Measurements from ENCODE around the gene THEM4. TPM values are rescaled to one million over a fixed set of nuclear protein-coding genes. Genes with fewer than 3 reads are reported as not detected.
"Not testable (repeated sequence)": the region's sequence is repeated elsewhere in the genome, so short reads cannot be mapped to it uniquely, and the experiment has no call there.

The THEM4 gene
- total and polyA plus RNA-seq, 3 donors from 2014 or later: 33.5 to 42.0 (median 35.0) TPM

GRCh38 chr1:151908228-151908691 is 1.1 kb downstream of the THEM4 start:
- Histone ChIP-seq H3K27me3 (no peaks in the 10 kb centered on the region), H3K36me3 (ENCODE audit: low read depth, missing control alignments) (no peaks in the 10 kb centered on the region), H3K27ac (peak overlapping the region; percentile 79 to 89), H3K4me3 (peak overlapping the region in 1 of 2 donors; percentile 84), H3K9me3 (no peaks in the 10 kb centered on the region), H3K4me1 (peaks cover 11% of the 10 kb centered on the region)
- 54 to 64% methylated on average over 10 of the region's 10 CpGs for WGBS, 2 donors
- intact Hi-C loops (cut with DNase I; ENCODE audit: low total_unique reads): no loop called here
- no peak for TF ChIP-seq POLR2A (IDR thresholded peaks at IDR 0.05)
- no peak for TF ChIP-seq CTCF (IDR thresholded peaks at IDR 0.05)
- DNase-seq: peak; percentile 67

GRCh38 chr1:151907363-151908139 is 1.8 kb downstream of the THEM4 start:
- Histone ChIP-seq H3K27me3 (no peaks in the 10 kb centered on the region), H3K36me3 (ENCODE audit: low read depth, missing control alignments) (no peaks in the 10 kb centered on the region), H3K9me3 (no peaks in the 10 kb centered on the region), H3K4me1 (peaks cover 11% of the 10 kb centered on the region), H3K27ac (no peak overlapping the region), H3K4me3 (no peak overlapping the region)
- TF ChIP-seq POLR2A (IDR thresholded peaks at IDR 0.05) (no peak), CTCF (IDR thresholded peaks at IDR 0.05) (no peak)
- no peak for DNase-seq
- 87 to 88% methylated on average over 9 of the region's 9 CpGs for WGBS, 2 donors
- intact Hi-C loops (cut with DNase I; ENCODE audit: low total_unique reads): no loop called here

- H3K4me3 ChIP-seq; H3K27me3 ChIP-seq; DNase-seq; H3K9me3 ChIP-seq; H3K36me3 ChIP-seq (ENCODE audit: low read depth, missing control alignments); intact Hi-C loops (cut with DNase I; ENCODE audit: low total_unique reads): not testable (repeated sequence)
- Histone ChIP-seq H3K27ac (peak overlapping the region in 1 of 2 donors; percentile 59), H3K4me1 (peaks cover 11% of the 10 kb centered on the region)
- WGBS, 2 donors: 88% methylated on average over 10 of the region's 14 CpGs; no CpG with 5 or more reads in 1 of the 2 donors
Measured at GRCh38 chr1:151906324-151906645, 3.0 kb downstream of the THEM4 start.

GRCh38 chr1:151905443-151906323 is 3.6 kb downstream of the THEM4 start:
- H3K9me3 ChIP-seq; H3K36me3 ChIP-seq (ENCODE audit: low read depth, missing control alignments); H3K4me3 ChIP-seq; DNase-seq; intact Hi-C loops (cut with DNase I; ENCODE audit: low total_unique reads); H3K27me3 ChIP-seq: not testable (repeated sequence)
- Histone ChIP-seq H3K27ac (peak overlapping the region; percentile 54 to 59), H3K4me1 (peaks cover 11% of the 10 kb centered on the region)
- WGBS, 2 donors: 73 to 74% methylated on average over 6 to 22 of the region's 22 CpGs

- peaks cover 11% of the 10 kb centered on the region for H3K4me1 ChIP-seq
- H3K27ac ChIP-seq: peak overlapping the region in 1 of 2 donors; percentile 54
- intact Hi-C loops (cut with DNase I; ENCODE audit: low total_unique reads): no loop called here
- H3K4me3 ChIP-seq: no peak overlapping the region
- H3K36me3 ChIP-seq (ENCODE audit: low read depth, missing control alignments): no peaks in the 10 kb centered on the region
- WGBS, 2 donors: 48 to 62% methylated on average over 2 of the region's 2 CpGs
- TF ChIP-seq POLR2A (IDR thresholded peaks at IDR 0.05) (no peak), CTCF (IDR thresholded peaks at IDR 0.05) (no peak)
- no peaks in the 10 kb centered on the region for H3K9me3 ChIP-seq
- DNase-seq: no peak
- no peaks in the 10 kb centered on the region for H3K27me3 ChIP-seq
Measured at GRCh38 chr1:151905070-151905442, 4.3 kb downstream of the THEM4 start.

All from testis (tissue), 3 donors.